NCI-H2227 (cell line): Measurements from ENCODE around the gene NHEJ1.

Experiments
- DNase-seq: peaks from one replicate; lab custom pipeline; 2025; ENCODE audit not compliant: unreplicated experiment; lab: John Stamatoyannopoulos, UW

NHEJ1 gene

DNA sequence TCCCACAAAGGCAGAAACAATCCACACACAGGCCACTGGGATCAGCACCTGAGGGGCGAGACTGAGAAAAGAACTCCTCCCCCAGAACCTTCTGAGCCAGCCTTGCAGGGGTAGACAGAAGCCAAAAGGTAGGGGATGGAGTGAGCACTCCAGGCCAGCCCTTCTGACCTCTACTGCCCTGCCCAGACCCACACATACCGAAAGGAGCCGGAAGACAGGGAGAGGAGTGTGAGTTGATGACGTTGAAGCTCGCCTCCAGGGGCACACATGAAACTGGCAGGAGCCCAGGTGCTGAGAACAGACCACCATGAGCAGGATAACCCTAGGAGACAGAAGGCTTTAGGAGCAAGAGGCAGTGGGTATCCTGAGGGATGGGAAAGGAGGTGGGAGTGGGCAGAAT is 7.4 kb upstream of the NHEJ1 start:
- DNase-seq: no peak

DNA sequence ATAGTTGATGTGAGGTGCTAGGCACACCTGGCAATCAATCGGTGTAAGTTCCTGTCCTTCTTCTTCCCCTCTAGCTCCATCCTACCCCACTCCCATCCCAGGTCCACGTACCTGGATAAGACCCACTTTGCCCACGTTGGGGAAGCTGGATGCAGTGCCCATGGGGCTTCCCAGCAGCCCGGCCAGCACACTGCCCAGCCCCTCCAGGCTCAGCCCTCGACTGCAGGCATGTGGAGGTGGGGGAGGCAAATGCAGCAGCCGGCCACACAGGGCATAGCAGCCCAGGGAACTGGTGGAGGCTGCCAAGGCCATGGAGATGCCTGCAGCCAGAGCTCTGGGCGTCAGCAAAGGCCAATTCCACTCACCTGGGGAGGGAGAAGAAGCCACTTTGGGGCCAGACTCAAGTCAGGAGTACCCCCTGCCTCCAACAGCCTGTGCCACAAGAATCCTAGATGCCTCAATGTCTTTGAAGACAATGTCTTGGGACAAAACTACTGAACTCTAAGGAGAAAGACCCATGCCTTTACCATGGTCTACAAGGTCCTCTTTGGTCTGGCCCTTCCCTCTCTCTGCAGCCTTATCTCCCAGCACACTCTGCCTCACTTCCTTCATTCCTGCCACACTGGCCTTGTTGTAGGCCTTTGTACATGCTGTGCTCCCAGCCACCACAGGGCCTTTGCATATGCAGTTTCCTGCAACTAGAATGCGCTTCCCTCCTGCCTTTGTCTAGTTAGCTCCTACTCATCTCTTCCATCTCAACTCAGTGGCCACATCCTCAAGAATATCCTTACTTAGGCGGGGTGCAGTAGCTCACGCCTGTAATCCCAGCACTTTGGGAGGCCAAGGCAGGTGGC is 4.7 kb upstream of the NHEJ1 start:
- DNase-seq: no peak

DNA sequence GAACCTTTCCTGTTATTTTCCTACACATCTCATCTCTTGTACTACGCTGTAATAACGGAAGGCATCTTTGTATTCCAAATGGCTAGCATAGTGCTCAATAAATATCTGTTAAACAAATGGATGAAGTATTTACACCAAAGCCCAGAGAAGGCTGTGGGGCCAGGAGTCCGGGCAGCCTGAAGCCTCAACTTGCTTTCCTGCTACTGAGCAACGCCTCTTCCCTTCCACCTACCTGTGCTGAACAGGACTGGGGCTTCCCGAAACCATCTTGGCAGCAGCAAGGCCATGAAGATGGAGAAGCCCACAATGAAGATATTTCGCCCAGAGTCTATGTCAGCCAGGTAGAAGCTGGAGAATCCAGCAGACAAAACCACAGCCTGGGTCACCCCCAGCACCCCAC is 2.5 kb upstream of the NHEJ1 start:
- no peak for DNase-seq

DNA sequence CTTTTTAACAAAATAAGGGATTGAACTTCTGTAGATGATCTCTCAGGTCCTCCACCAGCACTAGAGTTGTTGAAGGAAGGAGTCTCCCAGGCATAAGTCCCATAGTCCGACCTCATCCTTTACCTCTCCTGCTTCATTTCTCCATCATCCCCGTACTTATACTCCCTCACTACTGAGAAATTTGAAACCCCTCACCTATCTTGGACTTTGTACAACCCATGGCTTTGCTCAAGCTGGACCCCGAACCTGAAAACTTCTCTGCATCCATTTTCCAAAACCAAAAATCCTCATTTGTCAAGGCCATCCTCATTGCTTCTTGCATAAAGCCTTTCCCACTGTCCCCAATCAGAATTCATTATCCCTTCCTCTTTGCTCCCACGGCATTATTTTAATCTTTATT is 482 bp upstream of the NHEJ1 start:
- no peak for DNase-seq

DNA sequence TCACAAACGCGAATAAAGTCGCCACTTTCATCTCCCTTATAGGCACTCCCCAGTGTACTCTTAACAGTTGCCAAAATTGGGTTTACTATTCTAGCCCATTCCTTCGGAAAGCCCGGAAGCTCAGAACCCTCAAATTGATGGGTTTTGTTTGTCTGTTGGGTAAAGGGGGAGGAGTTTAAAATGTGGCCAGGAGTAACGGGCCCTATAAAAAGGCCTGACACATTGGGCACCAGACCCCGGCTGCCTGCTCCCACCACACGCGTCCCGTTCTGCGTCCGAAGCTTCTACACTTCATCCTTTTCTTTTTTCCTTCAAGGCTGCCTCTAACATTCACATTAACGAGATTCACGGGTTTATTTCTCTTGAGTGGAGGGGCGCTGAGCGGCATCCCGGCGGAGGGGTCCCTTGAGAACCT is 837 bp downstream of the NHEJ1 start:
- DNase-seq: peak; percentile 67

DNA sequence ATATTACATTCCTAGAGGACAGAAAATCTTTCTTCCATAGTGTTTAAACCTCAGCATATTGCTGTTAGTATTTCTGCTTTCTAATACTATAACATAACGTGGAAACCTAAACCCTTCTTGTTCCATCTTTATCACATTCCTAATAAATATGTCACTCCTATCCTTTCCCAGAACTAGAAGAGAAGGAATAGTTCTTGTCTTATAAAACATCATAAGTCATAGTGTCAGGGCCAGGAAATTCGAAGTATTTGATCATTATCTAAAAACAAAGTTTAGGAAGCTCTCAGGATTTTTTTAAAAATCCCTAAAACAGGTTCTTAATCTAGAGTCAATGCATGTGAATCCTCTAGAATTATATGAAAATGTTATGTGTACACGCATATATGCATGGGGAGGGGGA is 2.0 kb downstream of the NHEJ1 start:
- no peak for DNase-seq

DNA sequence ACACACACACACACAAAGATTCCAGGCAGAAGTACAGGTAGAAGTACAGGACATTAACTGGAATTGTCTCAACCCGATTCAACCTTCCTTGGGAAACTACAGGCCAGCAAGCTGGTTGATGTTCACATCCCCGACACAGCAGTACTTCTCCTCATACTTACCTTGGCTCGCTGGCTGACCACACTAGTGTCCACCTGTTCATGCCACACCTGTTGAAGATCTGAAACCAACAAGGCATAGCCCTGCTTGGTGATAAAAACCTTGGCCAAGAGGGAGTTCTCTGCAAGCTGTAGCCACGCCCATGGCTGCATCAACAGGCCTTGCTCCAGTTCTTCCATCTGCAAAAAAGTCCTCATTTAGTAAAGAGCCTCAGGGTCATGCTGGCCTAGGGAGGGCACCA is 2.6 kb downstream of the NHEJ1 start:
- DNase-seq: no peak

DNA sequence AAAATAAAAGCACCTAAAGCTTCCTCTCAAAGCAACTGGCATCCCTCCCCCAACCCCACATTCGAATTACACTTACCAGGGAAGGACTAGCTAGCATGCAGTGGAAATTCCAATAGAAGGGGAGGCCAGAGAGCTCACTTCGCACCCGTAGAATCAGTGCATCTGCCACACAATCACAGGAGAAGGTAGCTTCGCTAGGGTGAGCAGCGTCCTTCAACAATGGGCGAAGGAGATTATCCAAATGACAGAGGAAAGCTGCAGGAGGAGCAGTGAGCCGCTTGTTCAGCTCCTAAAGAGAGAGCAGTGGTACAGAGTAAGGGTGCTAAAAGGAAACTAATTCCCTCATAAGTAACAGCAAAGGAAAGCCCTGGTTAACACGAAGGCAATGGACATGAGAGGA is 3.2 kb downstream of the NHEJ1 start:
- no peak for DNase-seq

DNA sequence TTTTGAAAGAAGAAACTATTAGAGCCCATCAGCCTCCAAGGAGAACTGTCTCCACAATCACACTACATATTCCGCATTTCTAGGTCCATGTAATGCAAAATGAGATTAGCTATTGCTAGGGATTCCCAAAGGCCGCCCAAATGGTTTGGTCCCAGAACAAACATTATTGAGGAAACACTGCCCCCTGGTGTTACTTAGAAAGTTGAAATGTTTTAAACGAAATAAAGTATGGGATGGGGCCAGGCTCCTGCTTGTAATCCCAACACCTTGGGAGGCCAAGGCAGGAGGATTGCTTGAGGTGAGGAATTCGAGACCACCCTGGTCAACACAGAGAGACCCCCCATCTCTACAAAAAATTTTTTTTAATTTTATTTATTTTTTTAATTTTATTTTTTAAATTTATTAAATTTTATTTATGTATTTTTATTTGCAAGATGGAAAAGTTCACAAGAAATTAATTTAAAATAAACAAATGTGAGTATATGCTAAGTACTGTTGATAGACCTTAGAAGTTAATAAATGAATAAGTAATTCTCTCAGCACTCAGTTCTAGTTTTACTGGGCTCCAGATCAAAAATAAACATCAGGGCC is 5.5 kb downstream of the NHEJ1 start:
- peak; percentile 87 for DNase-seq

DNA sequence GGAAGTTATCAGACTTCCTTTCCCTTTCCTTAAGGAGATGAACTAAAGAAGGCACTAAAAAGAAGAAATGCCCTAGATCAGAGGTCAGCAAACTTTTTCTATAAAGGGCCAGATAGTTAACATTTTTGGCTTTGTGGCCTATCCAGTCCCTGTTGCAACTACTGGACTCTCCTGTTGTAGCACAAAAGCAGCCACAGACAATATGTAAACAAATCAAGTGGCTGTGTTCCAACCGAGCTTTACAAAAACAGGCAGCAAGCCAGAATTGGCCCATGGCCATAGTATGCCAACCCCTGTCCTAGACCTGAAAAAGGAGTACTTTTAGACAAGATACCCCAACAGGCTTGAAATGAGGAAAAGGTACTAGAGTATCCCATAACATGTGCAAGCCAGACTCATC is 10.9 kb downstream of the NHEJ1 start:
- DNase-seq: no peak

DNA sequence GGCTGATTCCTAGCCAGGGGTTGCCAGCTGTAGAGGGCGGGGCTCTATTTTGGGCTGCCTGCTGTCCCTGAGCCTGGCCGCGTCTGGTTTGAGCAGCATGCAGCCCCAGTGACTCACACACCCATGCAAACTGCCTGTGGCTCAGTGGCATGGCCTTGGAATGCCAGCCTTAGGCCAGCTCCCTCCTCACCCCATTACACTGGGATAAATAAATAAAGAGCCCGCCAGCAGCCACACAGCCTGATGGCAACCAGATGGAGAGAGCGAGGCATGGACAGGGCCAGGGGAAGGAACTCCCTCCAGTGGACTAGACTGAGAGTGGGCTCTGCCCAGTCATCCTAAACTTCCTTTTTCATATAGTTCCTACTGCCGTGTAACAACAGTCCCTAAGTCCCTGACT is 18.3 kb downstream of the NHEJ1 start:
- DNase-seq: no peak

DNA sequence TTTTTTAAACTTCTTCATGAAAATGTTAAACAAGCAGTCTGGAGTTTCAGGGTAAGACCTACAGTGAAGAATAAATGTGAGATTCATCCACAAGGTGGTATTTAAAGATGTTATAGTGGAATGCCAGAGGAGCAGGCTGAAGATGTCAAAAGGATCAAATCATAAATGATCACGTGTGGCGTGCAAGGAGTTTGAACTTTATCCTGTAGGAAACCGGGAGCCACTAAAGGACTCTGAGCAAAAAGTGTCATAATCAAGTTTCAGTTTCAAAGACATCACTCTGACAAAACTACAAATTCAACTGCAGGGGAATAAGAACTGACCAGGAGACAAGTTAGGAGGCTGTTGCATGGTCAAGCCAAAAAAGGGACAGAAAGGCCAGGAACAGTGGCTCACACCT is 19.9 kb downstream of the NHEJ1 start:
- no peak for DNase-seq

DNA sequence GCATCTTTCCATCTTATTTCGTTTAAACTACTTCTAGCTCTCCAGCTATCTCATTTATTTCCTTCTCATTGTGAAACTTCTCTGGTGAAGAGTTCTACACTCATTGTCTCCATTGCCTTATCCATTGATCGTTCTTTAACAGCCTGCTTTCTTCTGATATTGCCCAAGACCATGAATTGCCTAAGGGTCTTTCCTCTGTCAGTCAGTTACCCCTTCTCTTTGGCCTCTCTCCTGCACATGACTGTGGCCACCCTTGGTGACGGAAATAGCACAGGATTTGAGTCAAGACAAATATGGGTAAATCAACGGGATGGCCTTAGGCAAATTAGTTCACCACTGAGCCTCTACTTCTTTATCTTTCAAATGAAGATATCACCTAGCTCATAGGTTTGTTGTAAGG is 26.6 kb downstream of the NHEJ1 start:
- DNase-seq: no peak

DNA sequence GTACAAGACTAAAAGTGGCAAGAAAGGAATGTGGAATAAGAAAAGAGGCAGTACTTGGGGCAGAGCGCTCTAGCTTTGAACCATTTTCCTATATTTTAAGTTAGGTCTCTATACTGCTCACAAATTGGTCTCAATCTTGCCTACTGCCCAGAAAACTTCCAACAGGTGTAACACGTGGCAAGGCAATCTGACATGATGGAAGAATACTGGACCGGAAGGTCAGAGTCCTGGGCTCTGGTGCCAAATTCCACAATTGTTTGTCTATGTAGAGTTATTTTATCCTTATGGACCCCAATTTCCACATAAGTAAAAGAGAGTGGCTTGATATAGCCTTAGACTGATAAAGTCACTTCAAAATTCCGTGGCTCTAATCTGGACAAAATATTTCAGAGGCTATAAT is 28.9 kb downstream of the NHEJ1 start:
- no peak for DNase-seq

DNA sequence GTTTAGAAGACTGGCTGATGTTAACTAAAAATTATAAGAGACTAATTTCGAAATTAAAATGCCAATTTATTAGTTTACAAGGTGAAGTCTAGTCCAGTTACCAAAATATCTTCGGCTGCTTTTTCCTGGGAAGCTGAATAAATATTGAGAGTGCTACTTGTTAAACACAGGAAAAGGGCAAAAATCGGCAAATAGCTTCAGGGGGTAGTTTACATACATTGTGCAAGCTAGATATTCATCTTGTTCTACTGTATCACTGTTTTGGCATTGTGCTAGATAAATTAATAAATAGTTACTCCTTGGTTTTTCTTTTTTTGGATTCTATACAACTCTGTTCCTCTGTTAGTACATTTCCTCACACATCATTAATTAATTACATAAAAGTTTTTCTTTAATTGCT is 29.3 kb downstream of the NHEJ1 start:
- DNase-seq: no peak

DNA sequence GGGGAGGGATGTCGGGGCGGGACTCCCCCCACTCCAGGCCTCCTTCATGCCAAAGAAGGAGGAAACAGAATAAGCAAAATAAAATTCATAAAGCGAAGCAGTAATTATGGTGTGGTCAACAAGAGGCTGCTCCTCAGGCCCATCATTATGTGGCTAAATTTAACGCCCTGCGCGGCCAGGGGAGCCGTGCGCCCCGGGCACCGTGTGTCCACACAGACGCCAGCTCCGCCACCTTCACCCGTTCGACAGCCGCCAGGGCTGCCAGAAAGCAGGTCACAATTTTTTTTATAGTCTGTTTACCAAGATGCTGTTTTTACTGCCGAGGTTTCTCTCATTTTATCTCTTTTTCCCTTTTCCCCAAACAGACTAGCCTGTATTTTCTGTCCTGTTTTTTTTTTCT is 31.0 kb downstream of the NHEJ1 start:
- peak; percentile 27 for DNase-seq

DNA sequence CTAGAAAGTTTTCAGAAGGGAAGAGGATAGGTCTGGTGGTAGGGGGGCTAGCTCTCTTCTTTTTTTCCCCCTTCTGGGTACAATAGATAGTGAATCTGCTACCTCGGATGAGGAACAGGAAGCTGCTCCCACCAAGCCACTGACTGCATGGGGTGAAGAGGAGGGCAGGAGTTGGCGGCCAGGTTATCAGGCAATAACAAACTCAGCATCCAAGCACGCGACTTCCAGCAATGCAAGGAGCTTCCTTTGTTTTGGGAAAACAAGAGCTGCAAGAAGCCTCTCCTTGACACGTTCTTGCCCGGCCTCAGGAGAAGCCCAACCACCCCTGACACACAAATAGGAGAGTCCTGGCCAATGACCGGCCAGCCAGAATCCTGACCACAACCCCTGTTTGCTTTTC is 32.2 kb downstream of the NHEJ1 start:
- DNase-seq: no peak

DNA sequence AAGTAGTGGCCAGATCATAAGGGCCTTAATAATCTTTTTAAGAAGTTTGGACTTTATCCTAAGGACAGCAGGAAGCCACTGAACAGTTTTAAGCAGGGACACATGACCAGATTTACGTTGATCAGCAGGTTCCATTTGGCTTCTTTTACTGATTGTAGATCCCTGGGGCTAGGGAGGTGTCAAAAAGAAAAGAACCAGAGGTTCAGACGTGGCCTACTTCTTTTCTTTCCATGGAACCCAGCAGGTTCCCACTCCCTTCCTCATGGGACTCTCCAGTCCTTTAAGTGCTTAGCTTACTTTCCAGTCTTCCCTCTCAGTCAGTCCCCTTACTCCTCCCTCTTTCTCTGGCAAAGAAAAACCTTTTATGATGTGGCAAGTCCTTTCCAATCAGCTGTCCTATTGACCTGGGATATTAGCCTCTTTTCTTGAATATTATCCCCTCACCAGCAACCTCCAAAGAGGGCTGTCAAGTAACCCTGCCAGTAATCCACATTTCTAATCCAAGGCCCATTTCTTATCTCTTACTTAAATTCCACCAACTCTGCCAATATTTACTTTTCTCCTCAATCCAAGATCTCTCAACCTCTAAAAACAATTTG is 33.5 kb downstream of the NHEJ1 start:
- no peak for DNase-seq

DNA sequence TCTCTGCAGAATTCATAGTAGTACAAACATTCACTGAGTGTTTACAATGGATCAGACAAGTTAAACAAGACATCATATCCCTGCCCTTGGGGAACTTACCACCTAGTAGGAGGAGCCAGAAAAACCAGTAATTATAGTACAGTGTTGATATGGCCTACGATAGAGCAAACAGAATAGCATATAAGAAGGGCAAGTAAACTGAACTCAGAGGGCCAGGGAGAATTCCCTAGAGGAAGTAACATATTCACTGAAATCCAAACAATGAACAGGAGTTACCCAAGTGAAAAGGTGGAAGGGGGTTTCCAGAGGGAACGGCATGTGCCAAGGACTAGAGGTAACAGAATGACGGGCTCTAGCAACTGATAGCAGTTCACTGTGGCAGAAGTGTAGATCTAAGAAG is 34.1 kb downstream of the NHEJ1 start:
- DNase-seq: no peak

DNA sequence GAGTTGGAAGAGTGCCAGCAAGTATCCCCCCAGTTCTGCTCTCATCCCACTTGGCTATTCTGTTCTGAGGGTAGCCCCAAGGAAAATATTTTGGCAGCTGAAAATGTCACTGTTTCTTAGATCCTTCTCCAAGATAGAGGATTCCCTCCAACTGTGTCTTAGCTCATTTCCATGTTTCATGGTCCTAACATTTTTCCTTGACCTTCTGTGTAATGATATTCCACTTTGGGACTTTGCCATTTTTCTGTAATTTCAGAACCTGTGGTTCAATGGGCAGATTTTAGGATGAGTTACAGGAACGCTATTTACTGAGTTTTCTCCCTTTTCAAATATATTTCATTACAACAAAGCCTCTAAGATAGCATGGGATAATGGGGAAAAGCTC is 34.7 kb downstream of the NHEJ1 start:
- no peak for DNase-seq

DNA sequence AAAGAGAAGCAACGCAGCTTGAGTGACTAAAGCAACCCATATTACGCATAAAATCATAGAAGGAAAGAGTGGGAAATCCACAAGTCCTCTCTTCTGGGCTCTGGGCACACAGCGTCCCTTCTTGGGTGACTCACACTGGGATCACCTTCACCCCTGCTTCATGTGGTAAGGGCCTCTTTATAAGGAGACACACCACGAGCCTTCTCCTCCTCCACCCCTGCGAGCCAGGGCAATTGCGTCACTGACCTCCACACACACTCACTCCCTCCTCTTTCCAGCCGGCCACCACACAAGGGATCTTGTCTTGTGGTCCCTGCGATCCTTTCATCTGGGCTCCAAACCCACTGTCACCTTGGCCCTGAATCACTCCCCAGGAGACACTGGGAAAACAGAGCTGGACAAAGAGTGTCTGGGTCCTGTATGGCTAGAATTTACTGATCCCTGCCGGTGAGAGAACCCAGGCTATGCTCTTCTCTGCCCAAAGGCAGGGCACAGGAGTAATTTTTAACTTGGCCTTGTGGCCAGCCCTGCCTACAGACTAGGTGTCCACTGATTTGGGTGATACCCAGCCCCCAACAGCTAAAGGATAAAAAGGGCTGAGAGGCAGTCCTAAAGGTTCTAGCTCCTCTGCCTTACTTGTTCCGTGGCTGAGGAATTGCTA is 35.3 kb downstream of the NHEJ1 start:
- no peak for DNase-seq
